ENCODE measurements around the gene HOXB5. TPM values are rescaled to one million over a fixed set of nuclear protein-coding genes. Genes with fewer than 3 reads are reported as not detected.

The HOXB5 gene
- total RNA-seq, 1 experiment from 2014 or later: 2.3 TPM

DNA sequence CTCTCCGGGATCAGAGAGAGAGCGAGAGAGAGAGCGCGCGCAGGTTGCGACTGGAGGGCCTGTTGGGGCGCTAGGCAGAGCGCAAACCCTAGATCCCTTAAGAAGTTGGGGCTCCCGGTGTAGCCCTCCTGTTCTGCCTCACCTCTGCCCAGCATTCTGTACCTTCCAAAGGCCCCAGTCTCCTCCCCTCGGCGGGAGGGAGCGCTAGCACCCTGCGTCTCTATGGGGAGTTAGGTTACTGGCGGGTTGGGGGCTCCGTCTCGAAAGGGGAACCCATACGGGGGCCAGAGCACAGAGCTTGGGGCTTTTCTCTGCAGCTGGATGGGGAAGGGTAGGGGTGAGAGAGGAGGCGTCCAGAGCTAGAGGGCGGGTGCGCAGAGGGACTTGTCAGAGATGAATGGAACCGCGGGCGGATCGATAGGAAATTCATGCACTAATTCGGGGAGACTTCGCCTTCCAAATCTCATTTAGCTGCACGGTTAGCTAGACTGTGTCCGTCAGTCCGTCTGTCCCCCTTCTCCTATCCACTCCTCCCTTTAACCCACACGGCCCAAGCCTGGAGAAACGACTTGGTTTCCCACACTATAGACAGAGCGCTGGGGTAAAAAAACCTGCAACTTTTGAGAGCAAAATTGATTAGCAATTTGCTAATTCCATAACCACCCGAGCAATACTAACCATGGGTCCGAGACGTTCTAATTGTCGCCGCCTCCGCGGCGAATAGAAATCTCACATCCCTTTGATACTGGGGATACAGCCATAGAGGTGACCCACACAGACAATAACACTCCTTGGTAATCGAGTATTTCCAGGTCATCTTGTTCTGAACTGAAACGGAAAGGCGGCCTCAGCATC lies 14.7 kb downstream of the HOXB5 start:
- no peak for DNase-seq (ENCODE audit: extremely low read depth, low read depth)

DNA sequence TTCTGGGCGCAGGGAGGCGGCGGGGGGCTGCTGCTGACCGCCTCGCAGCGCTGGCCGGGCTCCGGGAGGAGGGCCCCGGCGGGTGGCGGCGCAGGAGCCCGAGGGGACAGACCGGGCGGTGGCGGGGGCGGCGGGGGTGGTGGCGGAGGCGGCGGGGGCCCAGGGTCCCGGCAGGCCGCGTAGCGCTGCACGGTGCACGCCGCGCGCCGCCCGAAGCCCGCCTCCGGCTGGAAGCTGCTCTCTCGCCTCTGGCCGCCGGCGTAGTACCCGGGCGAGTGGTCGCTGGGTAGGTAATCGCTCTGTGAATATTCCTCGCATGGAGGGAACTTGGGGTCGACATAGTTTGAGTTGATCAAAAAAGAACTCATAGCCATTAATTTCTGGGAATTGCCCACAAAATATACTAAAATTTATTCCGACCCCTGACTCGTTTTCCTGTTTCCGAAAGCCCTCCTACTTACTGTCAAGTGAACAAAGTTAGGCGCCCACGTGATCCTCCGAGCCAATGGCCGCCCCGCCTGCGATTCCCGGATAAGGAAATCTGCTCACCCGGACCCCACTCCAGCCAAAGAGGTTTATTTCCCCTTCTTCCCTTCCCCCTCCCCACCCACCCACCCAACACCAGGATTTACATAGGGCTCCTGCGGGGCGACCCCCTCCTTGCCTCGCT lies 15.5 kb downstream of the HOXB5 start, which contains the start of gene HOXB4:
Gene HOXB4 (minus strand): TSS at position 405 of the 670 bp plus-strand sequence. CDS start 31 bp downstream, at position 374.
- DNase-seq (ENCODE audit: extremely low read depth, low read depth): no peak

DNA sequence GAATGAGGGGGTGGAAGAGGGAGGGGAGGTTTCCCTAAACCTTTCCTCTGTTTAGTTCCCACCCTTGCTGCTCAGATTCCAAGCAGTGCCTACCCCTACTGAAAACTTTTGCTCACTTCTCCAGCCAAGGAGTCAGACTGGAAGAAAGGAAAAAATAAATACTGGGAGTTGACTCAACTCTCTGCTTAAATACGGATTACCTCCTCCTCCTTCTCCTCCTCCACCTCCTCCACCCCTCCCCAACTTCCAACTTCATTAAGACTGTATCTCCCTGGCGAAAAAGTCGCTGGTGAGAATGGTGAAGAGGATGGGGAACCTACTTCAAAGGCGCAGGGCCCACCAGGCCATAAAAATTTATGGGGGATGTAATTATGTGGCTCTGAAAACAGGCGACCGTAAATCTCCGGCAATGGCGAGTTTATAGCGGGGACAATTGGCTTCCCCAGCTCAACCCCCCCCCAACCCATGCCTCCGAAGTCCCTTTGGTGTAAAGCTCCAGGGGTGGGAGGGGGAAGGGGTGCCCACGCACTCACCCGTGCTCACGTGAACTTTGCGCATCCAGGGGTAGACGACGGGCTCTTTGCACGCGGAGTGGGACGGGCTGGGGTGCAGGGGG lies 16.1 kb downstream of the HOXB5 start:
- DNase-seq (ENCODE audit: extremely low read depth, low read depth): no peak

DNA sequence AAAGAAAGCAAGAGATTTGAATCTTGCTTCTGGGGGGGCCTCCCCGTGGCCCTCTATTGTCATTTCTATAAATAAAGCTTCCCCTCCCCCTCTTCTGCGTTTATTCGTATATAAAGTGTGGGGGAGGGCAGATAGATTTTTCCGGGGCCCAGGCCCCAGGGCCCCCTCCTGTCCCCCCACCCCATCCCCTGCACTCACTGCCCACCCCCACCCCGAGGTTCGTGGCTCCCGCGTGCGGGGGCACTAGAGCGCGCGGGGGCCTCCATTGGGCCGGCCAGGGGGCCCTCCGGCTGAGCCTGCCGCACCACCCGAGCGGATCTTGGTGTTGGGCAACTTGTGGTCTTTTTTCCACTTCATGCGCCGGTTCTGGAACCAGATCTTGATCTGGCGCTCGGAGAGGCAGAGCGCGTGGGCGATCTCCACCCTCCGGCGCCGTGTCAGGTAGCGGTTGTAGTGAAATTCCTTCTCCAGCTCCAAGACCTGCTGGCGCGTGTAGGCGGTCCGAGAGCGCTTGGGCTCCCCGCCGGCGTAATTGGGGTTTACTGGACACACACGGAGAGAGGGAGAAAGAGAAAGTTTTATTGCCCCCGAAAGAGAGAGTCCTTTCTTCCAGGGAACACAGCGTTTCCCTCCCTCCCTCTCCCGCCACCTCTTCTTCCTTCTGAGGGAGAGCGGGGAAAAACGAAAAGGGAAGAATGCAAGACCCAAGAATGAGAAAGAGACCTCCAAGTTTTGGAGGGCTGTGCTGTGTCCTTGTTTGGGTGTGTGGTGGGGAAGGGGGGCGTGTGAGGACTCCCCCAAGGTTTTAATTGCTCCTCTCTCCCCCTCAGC lies 16.9 kb downstream of the HOXB5 start:
- DNase-seq (ENCODE audit: extremely low read depth, low read depth): no peak

DNA sequence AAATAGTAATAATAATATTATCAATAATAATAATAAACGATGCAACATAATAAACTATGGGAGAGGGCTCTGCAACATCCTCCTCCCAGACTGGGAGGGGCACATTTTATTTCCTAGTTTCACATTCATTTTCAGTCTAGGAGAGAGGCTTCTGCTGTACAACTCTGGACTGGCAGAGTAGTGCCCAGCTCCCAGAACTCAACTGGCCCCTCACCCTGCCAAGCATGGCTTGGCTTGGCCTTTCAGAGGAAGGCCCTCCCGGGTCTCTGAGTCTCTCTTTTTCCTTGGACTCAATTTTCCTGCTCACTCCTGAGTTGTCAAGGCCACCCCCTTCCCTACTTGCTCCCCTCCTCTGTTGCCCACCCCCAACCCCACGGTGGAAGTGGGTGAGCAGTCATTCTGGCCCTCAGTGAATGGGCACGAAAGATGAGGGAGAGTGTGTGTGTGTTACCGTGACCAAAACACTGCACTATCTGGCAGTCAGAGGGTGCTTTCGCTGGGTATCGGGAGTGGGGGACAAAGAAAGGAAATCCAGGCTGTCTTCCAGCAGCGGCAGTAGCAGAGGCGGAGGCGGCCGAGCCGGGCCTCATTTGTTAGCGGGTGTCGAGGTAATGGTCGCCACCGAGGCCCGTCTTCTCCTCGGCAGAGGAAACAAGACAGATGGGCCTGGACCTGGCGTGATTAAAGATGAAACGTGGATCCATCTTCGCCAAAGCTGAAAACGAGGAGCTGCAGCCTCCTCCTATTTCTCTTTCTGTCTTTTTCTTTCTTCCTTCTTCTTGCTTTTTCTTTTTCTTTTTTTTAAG lies 17.7 kb downstream of the HOXB5 start:
- DNase-seq (ENCODE audit: extremely low read depth, low read depth): no peak

DNA sequence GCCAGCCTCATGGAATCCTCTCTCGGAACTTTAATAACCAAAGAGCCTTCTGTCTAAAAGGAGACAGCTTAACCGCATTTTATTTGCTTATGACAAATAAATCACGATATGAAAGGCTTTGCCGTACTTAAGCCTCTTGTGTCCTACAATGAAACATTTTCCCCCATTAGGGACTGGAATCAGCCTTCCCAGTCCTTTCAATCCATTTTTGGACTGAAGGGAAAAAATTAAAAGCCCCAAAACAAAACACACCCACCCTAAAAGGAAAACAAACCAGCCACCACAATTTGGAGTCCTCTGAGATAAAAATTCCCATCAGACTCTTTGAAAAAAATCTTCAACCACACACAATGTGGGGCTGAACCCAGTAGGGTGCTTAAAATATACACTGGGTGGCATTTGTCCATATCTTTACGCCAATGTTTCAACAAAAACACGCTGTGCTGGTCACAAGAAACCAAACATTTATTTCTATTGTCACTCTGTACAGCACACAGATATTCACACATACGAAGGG lies 18.5 kb downstream of the HOXB5 start:
- DNase-seq (ENCODE audit: extremely low read depth, low read depth): no peak

DNA sequence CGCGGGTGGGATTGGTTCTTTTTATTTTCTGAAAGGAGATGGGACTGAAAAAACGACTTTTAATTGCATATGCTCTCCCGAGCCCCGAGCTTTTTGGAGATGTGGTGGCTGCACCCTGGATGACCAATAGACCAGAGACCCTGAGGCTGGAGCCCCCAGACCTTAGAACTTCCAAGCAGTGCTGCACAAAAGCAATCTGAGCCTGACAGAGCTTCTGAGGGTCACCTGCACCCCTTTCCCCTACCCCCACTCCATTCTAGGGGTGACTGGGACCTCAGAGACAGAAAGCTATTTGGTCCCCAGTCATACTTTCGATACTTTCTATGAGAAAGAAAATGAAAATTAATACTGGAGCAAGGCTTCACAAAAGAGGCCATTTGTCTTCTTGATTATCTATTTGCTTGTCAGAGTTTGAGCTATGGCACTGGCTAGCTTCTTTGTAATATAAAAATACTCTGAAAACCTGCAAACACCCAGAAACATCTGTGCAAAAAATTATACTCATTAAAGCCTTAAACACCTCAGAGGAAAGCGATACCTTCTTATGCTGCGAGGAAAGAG lies 19.0 kb downstream of the HOXB5 start:
- DNase-seq (ENCODE audit: extremely low read depth, low read depth): no peak

DNA sequence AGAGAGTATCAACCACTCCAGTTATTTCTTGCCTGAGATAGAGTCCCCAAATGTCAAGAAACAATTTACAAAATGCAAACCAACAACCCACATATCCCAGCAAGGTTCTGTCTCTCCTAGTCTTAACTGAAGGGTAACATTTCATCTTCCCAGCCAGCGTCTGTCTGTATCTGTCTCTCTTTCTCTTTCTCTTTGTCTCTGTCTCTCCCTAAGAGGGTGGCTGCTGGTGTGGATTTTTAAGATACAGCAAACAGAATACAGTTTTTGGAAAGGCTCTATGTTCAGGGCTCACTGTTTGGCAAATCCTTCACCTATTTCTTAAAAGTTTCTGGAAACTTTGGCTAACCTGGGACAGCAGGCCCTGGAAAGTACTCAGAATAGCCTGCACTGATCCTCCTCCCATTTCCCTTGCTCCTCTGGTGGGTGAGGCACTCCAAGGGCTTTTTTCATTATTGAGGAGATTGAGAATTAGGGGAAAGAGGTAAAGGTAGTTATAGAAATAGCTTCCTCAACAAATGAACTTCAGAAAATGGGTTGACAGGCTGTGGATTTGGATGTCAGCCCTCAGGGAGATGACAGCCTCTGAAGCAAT lies 21.7 kb downstream of the HOXB5 start:
- DNase-seq (ENCODE audit: extremely low read depth, low read depth): no peak

DNA sequence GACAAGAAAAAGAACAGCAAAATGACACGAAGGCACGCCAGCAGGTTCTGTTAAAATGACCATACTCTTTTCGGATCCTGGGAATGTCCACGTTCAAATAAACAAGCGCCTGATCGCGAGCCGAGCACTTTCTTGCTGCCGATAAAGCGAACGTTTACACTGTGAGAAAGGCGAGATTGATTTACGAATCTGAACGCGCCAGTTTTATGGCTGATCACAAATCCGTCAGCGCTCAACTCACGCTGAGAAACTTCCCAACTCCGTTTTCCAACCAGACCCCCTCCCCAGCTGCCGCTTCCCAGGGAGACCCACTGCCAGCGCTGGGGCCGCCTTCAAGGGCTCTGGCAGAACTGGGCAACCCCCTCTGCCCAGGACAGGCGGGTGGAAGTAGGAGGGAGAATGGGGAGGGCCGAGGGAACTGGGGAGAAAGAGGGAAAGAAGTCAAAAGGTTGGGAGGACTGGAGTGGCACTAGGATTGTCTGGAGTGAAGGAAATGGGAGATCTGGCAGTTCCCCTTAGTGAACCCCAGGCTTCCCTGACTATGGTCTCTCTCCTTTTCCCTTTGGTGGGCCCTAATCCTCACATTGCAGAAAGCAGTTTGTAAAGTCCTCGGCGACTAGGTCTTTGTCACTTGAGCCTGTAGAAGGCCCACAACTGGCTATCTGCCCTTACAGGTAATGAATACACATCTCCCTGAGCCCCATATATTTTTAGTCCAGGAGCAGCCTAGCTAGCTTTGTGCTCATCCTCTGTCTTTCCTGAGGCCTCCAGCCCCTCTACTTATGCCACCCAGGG lies 22.4 kb downstream of the HOXB5 start:
- no peak for DNase-seq (ENCODE audit: extremely low read depth, low read depth)

DNA sequence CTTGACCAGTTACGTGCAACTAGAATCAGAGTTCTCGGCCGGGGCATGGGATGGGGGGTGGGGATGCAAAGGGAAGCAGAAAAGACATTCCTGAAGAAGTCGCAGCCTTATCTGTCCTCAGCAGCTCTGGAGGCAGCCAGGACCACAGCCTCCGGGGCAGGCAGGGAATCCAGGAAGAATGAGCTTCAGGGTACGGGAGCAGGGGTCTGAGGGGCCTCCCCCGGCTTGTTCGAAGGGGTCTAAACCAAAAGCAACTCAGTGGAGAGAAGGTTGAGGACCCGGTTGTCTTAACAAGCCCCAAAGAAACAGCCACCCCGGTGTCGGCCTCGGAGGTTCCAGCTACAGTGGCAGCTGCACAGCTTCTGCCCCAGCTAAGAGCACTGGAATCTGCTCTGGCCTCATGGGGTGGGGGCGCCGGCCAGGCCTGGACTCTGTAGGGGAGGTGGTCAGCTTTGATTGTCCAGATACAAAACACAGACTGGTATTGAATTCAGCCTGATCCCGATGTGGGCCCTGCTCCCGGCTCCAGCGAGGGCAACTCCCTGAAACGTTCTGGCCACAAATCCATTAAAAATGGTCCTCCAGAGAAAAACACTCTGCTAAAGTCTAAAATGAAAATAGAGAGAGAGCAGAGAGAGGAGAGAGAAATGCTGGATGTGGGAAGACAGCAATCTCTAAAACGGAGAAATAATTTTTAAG lies 23.1 kb downstream of the HOXB5 start:
- no peak for DNase-seq (ENCODE audit: extremely low read depth, low read depth)

DNA sequence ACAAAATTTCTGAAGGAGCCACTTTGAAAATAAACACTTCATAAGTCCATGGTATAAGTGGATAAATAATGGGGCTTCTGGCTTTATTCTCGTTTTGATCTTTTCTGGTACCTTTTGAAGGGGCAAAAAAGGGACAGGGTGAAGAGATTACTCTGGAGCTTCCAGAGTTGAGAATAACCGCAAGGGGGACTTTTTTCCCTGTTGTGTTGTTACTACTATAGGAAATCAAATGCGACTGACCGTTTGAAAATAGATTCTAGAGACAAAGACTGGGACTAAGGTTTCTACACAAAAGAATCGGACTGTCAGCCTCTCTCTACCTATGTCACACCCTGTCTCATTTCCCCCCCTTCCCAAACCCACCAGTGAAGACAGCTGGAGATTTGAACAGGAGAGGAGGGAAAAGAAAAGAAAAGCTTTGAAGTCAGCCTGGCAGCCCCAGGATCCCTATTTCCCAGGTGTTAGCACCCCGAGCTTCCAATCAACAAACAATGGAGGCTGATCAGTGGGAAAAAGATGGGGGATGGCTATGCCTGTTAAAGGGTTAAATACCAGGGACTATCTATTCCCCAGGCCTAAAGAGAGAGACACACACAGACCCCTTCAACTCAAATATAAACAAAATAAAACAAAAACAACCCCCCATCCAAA lies 23.8 kb downstream of the HOXB5 start:
- no peak for DNase-seq (ENCODE audit: extremely low read depth, low read depth)

DNA sequence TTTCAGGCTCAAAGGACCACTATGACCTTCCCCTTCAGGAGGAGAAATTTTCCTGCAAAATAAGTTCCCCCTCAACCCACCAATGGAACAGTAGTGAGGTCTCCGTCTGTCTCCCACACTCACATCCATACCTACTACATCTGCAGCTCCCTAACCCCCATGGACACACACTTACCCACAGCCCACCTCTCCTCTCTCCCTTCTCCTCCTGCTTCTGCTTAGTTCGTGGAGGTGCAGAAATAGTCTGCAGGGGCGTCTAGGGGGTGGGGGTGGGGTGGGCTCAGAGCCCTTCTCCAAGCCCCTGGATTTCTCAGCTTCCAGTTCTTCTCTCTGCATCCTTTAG lies 24.4 kb downstream of the HOXB5 start:
- DNase-seq (ENCODE audit: extremely low read depth, low read depth): no peak

DNA sequence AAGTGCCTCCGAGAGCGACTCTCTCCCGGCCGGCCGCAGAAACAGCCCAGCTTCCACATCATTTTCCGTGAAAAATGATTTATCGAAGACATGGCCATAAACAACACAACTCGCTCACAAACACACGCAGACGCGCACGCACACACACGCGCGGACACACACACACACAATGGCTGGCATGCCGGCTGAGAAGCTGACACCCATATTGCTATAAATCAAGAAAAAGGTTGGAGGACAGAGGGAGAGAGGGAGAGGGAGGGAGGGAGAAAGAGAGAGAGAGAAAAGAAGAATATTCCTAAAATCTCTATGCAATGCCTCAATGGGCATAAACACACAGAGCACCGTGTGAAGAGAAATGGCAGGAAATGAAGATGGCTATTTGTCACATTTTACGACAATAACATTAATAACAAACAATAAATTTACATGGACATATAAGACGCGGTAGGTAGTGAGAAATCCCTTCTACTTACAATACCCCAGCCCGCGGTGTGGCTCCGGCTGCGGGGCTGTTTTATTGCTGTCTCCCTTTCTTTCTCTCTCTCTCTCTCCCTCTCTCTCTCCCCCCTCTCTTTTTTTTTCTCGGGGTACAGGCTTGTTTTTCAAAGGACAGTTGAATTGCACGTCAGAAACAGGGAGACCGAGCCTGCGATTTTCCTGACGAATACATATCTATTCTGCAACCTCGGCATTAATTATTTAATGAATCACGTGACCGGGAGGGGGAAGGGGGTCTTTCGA lies 24.9 kb downstream of the HOXB5 start:
- DNase-seq (ENCODE audit: extremely low read depth, low read depth): no peak

DNA sequence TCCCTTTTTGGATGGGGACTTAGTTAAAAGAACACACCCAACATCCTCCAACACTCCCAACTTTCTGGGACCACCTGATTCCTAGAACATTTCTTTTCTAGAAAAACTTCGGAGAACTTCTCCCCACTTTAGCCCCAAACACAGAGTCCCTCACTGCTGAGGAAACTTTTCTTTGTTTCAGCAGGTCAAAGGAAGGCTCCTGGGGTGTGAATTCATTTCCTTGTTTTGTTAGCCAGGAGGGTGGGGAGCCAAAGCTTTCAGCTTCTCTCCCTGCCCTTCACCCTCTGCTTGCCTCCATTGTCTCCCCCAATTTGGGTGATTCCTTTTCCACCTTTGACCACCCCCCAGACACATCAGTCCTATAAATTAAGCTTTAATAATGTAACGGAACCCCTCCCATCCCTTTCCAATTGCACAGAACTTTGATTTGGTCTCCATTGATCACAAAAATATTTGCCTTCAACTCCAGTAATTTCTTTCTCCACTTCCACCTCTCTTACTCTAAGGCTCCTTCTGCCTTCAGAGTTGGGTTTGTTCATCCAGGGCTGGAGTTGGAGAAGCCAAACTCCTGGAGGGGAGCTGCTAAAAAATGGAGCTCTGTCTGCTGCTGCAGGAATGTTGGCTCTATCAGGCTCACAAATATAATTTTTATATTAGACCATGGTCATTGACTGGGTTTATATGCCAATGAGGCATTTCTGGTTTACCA lies 25.8 kb downstream of the HOXB5 start:
- no peak for DNase-seq (ENCODE audit: extremely low read depth, low read depth)

DNA sequence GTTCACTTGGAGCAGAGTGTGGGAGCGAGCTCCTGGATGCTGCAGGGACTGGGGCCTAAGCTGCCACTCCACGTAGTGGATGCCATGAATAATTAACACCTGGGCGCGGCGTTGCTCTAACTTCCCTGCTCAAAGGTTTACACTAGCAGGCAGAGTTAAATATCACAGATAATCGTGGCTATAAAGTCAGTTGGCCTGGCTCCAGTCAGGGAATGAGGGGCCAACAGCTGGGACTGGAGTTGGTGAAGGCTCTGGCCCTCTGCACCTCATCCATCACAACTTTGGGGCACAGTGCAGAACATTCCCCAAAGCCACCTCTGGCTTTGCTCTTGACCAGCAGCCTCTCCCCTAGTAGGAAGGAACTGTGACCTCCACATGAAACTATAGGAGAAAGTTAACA lies 26.4 kb downstream of the HOXB5 start:
- DNase-seq (ENCODE audit: extremely low read depth, low read depth): no peak

DNA sequence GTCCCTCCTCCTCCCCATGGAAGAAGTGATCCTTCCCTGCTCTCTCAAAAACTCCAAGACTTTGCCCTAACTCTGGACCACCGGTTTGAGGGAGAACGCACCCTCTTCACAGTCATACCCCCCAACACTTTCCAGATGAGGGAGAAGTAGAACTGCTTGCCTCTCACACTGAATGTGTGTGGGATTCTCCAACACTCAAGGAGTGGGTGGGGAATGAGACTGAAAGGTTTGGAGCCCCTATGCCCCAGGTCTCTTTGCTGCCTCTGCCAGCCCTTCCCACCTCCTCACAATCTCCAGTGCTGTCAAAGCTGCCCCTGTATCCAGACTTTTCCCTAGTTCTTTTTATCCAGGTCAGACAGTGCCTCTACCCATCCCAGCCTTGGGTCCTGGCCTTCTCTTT lies 26.9 kb downstream of the HOXB5 start:
- DNase-seq (ENCODE audit: extremely low read depth, low read depth): no peak

Data from NCI-H460 (cell line).